ENCODE results near the gene LZTS2. TPM values are rescaled to one million over a fixed set of nuclear protein-coding genes. Genes with fewer than 3 reads are reported as not detected.
A peak's percentile ranks its signal among the peaks of the same experiment; 100 is the strongest.

LZTS2 gene
- total and polyA plus RNA-seq, 2 of the 8 experiments (the other 6 are each of a cell fraction or from before 2014, with no cell fraction given) = 75.7 to 99.5 TPM

DNA sequence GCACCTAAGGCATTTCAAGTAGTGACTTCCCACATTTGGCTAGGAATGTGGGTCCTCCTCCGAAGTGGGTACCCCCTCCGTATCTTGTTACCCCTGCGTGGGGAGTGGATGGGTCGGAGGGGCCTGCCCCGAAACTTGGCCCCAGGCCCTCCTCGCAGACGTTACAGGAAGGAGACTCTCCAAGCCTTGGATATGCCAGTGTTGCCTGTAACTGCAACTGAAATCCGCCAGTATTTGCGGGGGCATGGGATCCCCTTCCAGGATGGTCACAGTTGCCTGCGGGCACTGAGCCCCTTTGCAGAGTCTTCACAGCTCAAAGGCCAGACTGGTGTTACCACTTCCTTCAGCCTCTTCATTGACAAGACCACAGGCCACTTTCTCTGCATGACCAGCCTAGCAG is 11.4 kb upstream of the LZTS2 start:
- peaks cover 15% of the 10 kb centered on the region for H3K79me1 ChIP-seq (ENCODE audit: low read depth, low read length)

More for the DNA sequence above, 11.4 kb upstream of the LZTS2 start:
- TF ChIP-seq NRF1 (IDR thresholded peaks at IDR 0.05; ENCODE audit: low read depth, low read length) (no peak), TEAD4 (IDR thresholded peaks at IDR 0.05; ENCODE audit: low read depth, low read length) (no peak), HDAC6 (IDR thresholded peaks at IDR 0.05; ENCODE audit: low read depth, low read length) (no peak), SP4 (IDR thresholded peaks at IDR 0.05; ENCODE audit: low read length) (no peak), TBP (IDR thresholded peaks at IDR 0.05; ENCODE audit: low read depth, low read length) (no peak), MAFK (IDR thresholded peaks at IDR 0.05; ENCODE audit: low read depth, low read length) (no peak), NANOG (IDR thresholded peaks at IDR 0.05; ENCODE audit: insufficient read depth, low read depth, low read length, poor library complexity, severe bottlenecking) (no peak), CBX5 (IDR thresholded peaks at IDR 0.05; ENCODE audit: low read depth, low read length) (no peak), CBX8 (IDR thresholded peaks at IDR 0.05; ENCODE audit: borderline replicate concordance, low read depth, low read length) (no peak), SP2 (IDR thresholded peaks at IDR 0.05; ENCODE audit: low read length) (no peak)
- TF ChIP-seq, protein P1, sequence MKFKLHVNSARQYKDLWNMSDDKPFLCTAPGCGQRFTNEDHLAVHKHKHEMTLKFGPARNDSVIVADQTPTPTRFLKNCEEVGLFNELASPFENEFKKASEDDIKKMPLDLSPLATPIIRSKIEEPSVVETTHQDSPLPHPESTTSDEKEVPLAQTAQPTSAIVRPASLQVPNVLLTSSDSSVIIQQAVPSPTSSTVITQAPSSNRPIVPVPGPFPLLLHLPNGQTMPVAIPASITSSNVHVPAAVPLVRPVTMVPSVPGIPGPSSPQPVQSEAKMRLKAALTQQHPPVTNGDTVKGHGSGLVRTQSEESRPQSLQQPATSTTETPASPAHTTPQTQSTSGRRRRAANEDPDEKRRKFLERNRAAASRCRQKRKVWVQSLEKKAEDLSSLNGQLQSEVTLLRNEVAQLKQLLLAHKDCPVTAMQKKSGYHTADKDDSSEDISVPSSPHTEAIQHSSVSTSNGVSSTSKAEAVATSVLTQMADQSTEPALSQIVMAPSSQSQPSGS (IDR thresholded peaks at IDR 0.05; ENCODE audit: low read length) = no peak
- Histone ChIP-seq H2AK5ac (ENCODE audit: low read depth, low read length) (peak overlapping the region; percentile 86; the same call in 1 of the 2 replicates), H3K23me2 (ENCODE audit: low read depth, low read length) (peaks cover 9% of the 10 kb centered on the region; the same call in 1 of the 2 replicates), H4K91ac (replicated peaks; ENCODE audit: insufficient read length, low read length) (no peak overlapping the region), H3K27me3 (replicated peaks in 1 of 4; ENCODE audit: control insufficient read depth in 3 of 4, extremely low read depth in 1 of 4, insufficient read depth in 3 of 4, low read length in 3 of 4) (no peaks in the 10 kb centered on the region), H2BK120ac (replicated peaks; ENCODE audit: low read depth, low read length) (no peak overlapping the region), H3K9me3 (ENCODE audit: insufficient read depth in 2 of 2, low read depth in 1 of 2, low read length in 1 of 2) (no peaks in the 10 kb centered on the region), H3K4me2 (ENCODE audit: insufficient read depth in 1 of 2, low read depth in 2 of 2, low read length in 2 of 2) (peak overlapping the region; percentile 85 to 98), H3K18ac (ENCODE audit: extremely low read depth, low read length) (no peak overlapping the region), H3K36me3 (ENCODE audit: control insufficient read depth in 2 of 4, insufficient read depth in 4 of 4, low read length in 3 of 4) (peaks cover 15 to 40% (median 29%) of the 10 kb centered on the region in 4 experiments), H3K79me2 (ENCODE audit: control insufficient read depth in 1 of 2, insufficient read depth in 2 of 2, low read length in 2 of 2) (peaks cover 17 to 51% of the 10 kb centered on the region in 2 experiments), H2AFZ (ENCODE audit: low read length) (no peak overlapping the region), H3K4ac (replicated peaks; ENCODE audit: insufficient read length, low read depth, low read length) (peak overlapping the region; percentile 58), H3K14ac (ENCODE audit: insufficient read length) (no peak overlapping the region), H2BK15ac (ENCODE audit: low read length) (no peak overlapping the region), H2BK12ac (ENCODE audit: low read depth, low read length) (no peak overlapping the region), H2BK20ac (ENCODE audit: low read length) (no peak overlapping the region), H4K8ac (ENCODE audit: extremely low read depth, insufficient read depth, low read length) (peak overlapping the region; percentile 75; the same call in 1 of the 2 replicates), H3K4me3 (ENCODE audit: extremely low read depth in 1 of 4, insufficient read depth in 2 of 4, low read depth in 3 of 4, low read length in 4 of 4) (peak overlapping the region; percentile 68 to 92 (median 80)), H3K9ac (replicated peaks in 1 of 4; ENCODE audit: extremely low read depth in 1 of 4, low read depth in 3 of 4, low read length in 3 of 4) (peak overlapping the region in 3 of 4 experiments; percentile 80 to 84 (median 83); a peak in 6 of 7 replicates), H4K20me1 (replicated peaks in 1 of 2; ENCODE audit: control insufficient read depth in 1 of 2, insufficient read depth in 2 of 2, low read length in 2 of 2) (peaks cover 7 to 18% of the 10 kb centered on the region in 2 experiments), H3K56ac (replicated peaks; ENCODE audit: insufficient read length, low read depth, low read length) (no peak overlapping the region), H3K4me1 (replicated peaks in 1 of 4; ENCODE audit: control insufficient read depth in 3 of 4, insufficient read depth in 4 of 4, low read length in 3 of 4) (peaks cover 0 to 12% (median 5%) of the 10 kb centered on the region in 4 experiments; a peak in 4 of 7 replicates), H3K27ac (ENCODE audit: low read depth, low read length) (peak overlapping the region; percentile 37), H2BK5ac (ENCODE audit: low read depth, low read length) (no peak overlapping the region; the same call in 1 of the 2 replicates), H4K5ac (ENCODE audit: insufficient read length, low read depth, low read length) (no peak overlapping the region), H3K23ac (ENCODE audit: insufficient read length) (no peak overlapping the region)
- WGBS, 2 experiments (ENCODE audit: extremely low coverage in 1 of 2, insufficient coverage in 1 of 2, insufficient read length in 1 of 2, insufficient replicate concordance in 2 of 2, low coverage in 1 of 2, low lambda C conversion rate in 2 of 2, missing lambda C conversion rate in 1 of 2) = 69% methylated on average over 10 of the region's 10 CpGs; no CpG with 5 or more reads in 1 of the 2 experiments
- DNase-seq (ENCODE audit: low read depth in 1 of 2, low spot score in 2 of 2) (no peak), FAIRE-seq (no peak)
- POLR2A ChIA-PET (ENCODE audit: partially characterized antibody) = interaction anchor here (0.7 to 6.8 kb wide), 8 partner anchors 10 to 30 kb away, joined by 3 to 38 read pairs (median 4); partner anchors contain the start of genes LZTS2 and SEMA4G
- CTCF ChIA-PET (ENCODE audit: partially characterized antibody) = interaction anchor here (0.6 to 26.8 kb wide), 7 partner anchors 9 to 90 kb away, joined by 3 to 464 read pairs (median 10); partner anchors contain the start of gene SEMA4G
